PFSK-1 (cell line): Measurements from ENCODE around the gene TM9SF2.

Source experiments
- FOXP2 ChIP-seq: optimal IDR thresholded peaks from 2 replicates; pipeline ENCODE3; 2011; ENCODE audit warnings: borderline replicate concordance, control low read depth, inconsistent platforms; ENCODE audit not compliant: insufficient read depth; ENCODE audit errors: extremely low read length, extremely low read depth
- POLR2AphosphoS5 ChIP-seq: IDR thresholded peaks from 2 replicates; pipeline ENCODE4 v1.6.1; 2012; ENCODE audit warnings: low read depth, mild to moderate bottlenecking, control low read depth, low read length, moderate library complexity
- SIN3A ChIP-seq: IDR thresholded peaks from 2 replicates; pipeline ENCODE4 v1.6.1; 2012; ENCODE audit warnings: mild to moderate bottlenecking, low read length, moderate library complexity, borderline replicate concordance; ENCODE audit not compliant: insufficient read depth
- TAF1 ChIP-seq: IDR thresholded peaks from 2 replicates; pipeline ENCODE4 v1.6.1; 2012; ENCODE audit warnings: low read length, control low read depth, borderline replicate concordance; ENCODE audit not compliant: insufficient read depth
- TF ChIP-seq, protein P1 (sequence below), 2 experiments: IDR thresholded peaks; 2 replicates each; pipeline versions ENCODE4 v1.6.1 to v1.8.0; 2011 to 2012; ENCODE audit warnings: low read depth in 2 of 2, low read length in 2 of 2, control low read depth in 1 of 2, inconsistent platforms in 1 of 2, mild to moderate bottlenecking in 1 of 2, moderate library complexity in 1 of 2; ENCODE audit not compliant: insufficient read depth in 1 of 2

Gene TM9SF2

DNA sequence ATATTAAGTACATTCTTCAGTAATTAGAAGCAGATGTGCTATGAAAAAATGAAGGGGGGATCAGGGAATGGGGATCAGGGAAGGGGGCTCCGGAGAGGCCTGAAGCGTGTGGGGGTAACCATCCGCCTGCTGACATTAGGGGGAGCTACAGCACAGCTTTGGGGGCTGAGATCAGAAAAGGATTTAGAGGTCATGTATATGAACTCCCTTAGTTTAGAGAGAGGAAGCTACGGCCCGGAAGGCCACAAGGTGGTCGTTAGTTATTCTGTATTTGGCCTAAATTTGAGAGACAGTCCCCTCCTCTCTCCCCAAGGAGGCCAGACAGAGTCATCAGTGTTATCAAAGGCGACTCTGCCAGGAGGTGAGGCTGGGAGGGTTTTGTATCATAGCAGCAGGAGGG lies 99.0 kb downstream of the TM9SF2 start:
- TF ChIP-seq SIN3A (no peak), FOXP2 (no peak), POLR2AphosphoS5 (no peak), TAF1 (no peak)
- TF ChIP-seq, protein P1, sequence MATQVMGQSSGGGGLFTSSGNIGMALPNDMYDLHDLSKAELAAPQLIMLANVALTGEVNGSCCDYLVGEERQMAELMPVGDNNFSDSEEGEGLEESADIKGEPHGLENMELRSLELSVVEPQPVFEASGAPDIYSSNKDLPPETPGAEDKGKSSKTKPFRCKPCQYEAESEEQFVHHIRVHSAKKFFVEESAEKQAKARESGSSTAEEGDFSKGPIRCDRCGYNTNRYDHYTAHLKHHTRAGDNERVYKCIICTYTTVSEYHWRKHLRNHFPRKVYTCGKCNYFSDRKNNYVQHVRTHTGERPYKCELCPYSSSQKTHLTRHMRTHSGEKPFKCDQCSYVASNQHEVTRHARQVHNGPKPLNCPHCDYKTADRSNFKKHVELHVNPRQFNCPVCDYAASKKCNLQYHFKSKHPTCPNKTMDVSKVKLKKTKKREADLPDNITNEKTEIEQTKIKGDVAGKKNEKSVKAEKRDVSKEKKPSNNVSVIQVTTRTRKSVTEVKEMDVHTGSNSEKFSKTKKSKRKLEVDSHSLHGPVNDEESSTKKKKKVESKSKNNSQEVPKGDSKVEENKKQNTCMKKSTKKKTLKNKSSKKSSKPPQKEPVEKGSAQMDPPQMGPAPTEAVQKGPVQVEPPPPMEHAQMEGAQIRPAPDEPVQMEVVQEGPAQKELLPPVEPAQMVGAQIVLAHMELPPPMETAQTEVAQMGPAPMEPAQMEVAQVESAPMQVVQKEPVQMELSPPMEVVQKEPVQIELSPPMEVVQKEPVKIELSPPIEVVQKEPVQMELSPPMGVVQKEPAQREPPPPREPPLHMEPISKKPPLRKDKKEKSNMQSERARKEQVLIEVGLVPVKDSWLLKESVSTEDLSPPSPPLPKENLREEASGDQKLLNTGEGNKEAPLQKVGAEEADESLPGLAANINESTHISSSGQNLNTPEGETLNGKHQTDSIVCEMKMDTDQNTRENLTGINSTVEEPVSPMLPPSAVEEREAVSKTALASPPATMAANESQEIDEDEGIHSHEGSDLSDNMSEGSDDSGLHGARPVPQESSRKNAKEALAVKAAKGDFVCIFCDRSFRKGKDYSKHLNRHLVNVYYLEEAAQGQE (IDR thresholded peaks at IDR 0.05; ENCODE audit: insufficient read depth in 1 of 2, low read depth in 2 of 2, low read length in 2 of 2): no peak

DNA sequence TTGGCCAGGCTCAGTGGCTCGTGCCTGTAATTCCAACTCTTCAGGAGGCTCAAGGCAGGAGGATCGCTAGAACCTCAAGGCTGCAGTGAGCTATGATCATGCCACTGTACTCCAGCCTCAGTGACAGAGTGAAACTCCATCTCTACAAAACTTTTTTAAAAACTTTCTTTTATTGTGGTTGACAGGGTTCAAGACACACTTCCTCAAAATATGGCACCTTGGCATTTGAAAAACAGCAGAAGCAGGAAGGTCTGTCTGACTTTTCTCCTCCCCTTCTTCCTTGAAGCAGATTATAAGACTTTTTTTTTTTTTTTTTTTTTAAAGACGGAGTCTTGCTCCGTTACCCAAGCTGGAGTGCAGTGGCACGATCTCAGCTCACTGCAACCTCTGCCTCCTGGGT lies 100.3 kb downstream of the TM9SF2 start:
- no peak for TF ChIP-seq TAF1
- no peak for TF ChIP-seq POLR2AphosphoS5
- TF ChIP-seq FOXP2: no peak
- TF ChIP-seq, protein P1 (IDR thresholded peaks at IDR 0.05; ENCODE audit: insufficient read depth in 1 of 2, low read depth in 2 of 2, low read length in 2 of 2): no peak
- no peak for TF ChIP-seq SIN3A

DNA sequence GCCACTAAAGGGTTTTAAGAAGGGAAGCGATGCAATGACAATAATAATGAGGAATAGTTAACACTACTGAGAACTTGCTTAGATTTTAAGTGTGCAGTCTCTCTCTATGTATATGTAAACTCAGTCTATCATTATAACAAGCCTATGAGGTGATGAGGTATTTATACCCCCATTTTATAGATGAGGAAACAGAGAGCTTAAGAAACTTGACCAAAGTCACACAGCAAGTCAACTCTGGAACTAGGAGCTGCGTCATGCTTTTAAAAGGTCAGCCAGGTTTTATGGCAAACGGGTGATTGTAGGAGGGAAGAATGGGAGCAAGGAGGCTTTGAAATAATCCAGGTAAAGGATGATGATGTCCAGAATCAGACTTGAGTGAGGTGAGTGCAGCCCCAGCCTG lies 103.4 kb downstream of the TM9SF2 start:
- TF ChIP-seq SIN3A (no peak), TAF1 (no peak), POLR2AphosphoS5 (no peak), FOXP2 (no peak)
- TF ChIP-seq, protein P1 (IDR thresholded peaks at IDR 0.05; ENCODE audit: insufficient read depth in 1 of 2, low read depth in 2 of 2, low read length in 2 of 2): no peak

DNA sequence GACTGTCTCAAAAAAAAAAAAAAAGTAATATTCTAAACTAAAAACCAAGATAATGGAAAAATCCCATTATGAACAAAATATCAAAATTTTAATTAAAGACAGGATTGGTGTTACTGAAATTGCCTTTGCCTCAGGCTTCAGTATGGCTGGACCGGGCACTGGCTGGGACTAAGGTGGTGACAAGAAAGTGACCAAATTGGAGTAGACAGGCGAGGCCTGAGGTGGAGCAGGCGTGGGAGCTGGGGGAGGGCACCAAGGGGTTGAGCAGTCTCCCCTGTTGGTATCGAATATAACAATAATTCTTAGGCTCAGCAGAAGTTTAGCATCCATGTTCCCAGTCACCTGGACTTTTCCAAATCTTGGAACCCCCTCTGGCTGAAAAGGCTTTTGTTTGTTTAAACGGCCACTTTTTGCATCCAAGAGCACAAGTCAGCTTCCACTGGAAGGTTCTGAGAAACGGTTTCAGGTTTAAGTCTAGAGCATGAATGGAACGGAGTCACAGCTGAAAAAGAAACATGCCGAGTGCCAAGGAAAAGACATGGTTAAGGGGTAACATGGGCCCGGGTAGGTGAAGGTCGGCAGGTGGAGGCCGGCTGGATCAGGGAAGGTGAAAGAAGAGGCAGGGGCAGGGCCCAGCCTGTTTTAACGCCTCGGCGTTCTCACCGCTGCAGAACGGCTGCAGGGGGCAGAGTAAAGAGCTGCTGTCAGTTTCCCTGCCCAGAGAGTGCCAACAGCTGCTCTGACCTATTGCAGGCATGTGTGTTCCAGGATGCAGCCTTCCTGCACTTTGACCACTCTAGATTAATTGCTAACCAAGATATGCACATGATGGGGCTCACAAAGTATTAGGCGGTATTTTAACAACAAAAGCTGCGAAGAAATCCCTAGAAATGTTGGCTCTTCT lies 104.4 kb downstream of the TM9SF2 start:
- TF ChIP-seq, protein P1 (IDR thresholded peaks at IDR 0.05; ENCODE audit: insufficient read depth in 1 of 2, low read depth in 2 of 2, low read length in 2 of 2): no peak
- no peak for TF ChIP-seq TAF1
- TF ChIP-seq SIN3A: no peak
- TF ChIP-seq POLR2AphosphoS5: no peak
- no peak for TF ChIP-seq FOXP2
